Measurements from ENCODE around the gene NGFR.

NGFR gene

GRCh38 chr17:49505854-49506253 is 10.8 kb downstream of the NGFR start:
- H3K4me3 ChIP-seq (ENCODE audit: low read length): no peak overlapping the region
- no peak for DNase-seq (ENCODE audit: low read depth)
- no peak for TF ChIP-seq CTCF (conservative IDR thresholded peaks at IDR 0.05; ENCODE audit: low read depth, low read length)

- DNase-seq (ENCODE audit: low read depth): no peak
- no peak for TF ChIP-seq CTCF (conservative IDR thresholded peaks at IDR 0.05; ENCODE audit: low read depth, low read length)
- H3K4me3 ChIP-seq (ENCODE audit: low read length): no peak overlapping the region
Observed at GRCh38 chr17:49506282-49506681, 11.2 kb downstream of the NGFR start.

GRCh38 chr17:49508061-49508865 is 13.2 kb downstream of the NGFR start:
- no peak overlapping the region for H3K4me3 ChIP-seq (ENCODE audit: low read length)
- no peak for DNase-seq (ENCODE audit: low read depth)
- no peak for TF ChIP-seq CTCF (conservative IDR thresholded peaks at IDR 0.05; ENCODE audit: low read depth, low read length)

- H3K4me3 ChIP-seq (ENCODE audit: low read length): no peak overlapping the region
- DNase-seq (ENCODE audit: low read depth): no peak
- no peak for TF ChIP-seq CTCF (conservative IDR thresholded peaks at IDR 0.05; ENCODE audit: low read depth, low read length)
Observed at GRCh38 chr17:49508866-49509587, 13.9 kb downstream of the NGFR start.

GRCh38 chr17:49509588-49509917 is 14.5 kb downstream of the NGFR start:
- no peak for TF ChIP-seq CTCF (conservative IDR thresholded peaks at IDR 0.05; ENCODE audit: low read depth, low read length)
- DNase-seq (ENCODE audit: low read depth): no peak
- H3K4me3 ChIP-seq (ENCODE audit: low read length): no peak overlapping the region

GRCh38 chr17:49510059-49510719 is 15.1 kb downstream of the NGFR start:
- no peak for DNase-seq (ENCODE audit: low read depth)
- no peak overlapping the region for H3K4me3 ChIP-seq (ENCODE audit: low read length)
- TF ChIP-seq CTCF (conservative IDR thresholded peaks at IDR 0.05; ENCODE audit: low read depth, low read length): no peak
